SK-N-SH (cell line): ENCODE data around the gene TEAD1.

ENCODE experiments used
- EP300 ChIP-seq, 2 experiments: IDR thresholded peaks; 2 replicates each; pipeline versions ENCODE4 v1.4.0 to v1.6.1; 2012; ENCODE audit warnings: borderline replicate concordance in 1 of 2, low read depth in 1 of 2, low read length in 1 of 2
- EZH2phosphoT487 ChIP-seq: fragments of 200-600 bp; sonication (generic); IDR thresholded peaks from 2 replicates; pipeline ENCODE4 v1.6.1; 2017; ENCODE audit warnings: low read depth, mixed run types, mild to moderate bottlenecking, antibody characterized with exemption, moderate library complexity, borderline replicate concordance
- NRF1 ChIP-seq: IDR thresholded peaks from 2 replicates; pipeline ENCODE4 v1.6.1; 2012; ENCODE audit warnings: low read depth, mild to moderate bottlenecking, low read length
- POLR2AphosphoS5 ChIP-seq: IDR thresholded peaks from 2 replicates; pipeline ENCODE4 v1.6.1; 2012; ENCODE audit warnings: low read depth, low read length
- TAF1 ChIP-seq: IDR thresholded peaks from 2 replicates; pipeline ENCODE4 v1.6.1; 2012; ENCODE audit warnings: low read depth, mild to moderate bottlenecking, low read length, moderate library complexity, borderline replicate concordance
- TF ChIP-seq, protein P1 (sequence below): fragments of 200-600 bp; sonication (generic); IDR thresholded peaks from 2 replicates; pipeline ENCODE4 v1.6.1; 2017; ENCODE audit warnings: antibody characterized with exemption, mild to moderate bottlenecking, moderate library complexity
- TF ChIP-seq, protein P2 (sequence below): IDR thresholded peaks from 2 replicates; pipeline ENCODE4; 2012

DNA sequence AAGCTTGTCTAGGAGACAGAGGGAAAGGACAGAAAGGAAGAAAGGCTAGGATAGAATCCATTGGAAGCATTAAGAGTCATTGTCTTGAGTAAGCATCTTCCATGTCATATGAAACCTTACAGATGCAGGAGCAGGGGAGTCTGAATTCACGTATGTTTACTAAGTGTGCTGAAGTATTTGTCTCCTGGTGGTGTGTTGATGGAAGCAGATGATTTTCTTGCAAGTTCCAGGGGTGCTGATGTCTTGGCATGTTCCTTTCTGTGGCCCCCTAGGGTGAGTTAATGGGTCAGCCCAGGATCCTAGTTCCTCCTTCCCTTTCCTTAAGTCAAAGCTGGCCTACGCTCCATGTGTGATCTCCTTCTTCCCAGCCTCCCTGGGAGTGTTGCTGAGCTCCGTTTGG is 110.2 kb downstream of the TEAD1 start:
- TF ChIP-seq EP300 (IDR thresholded peaks at IDR 0.05; ENCODE audit: borderline replicate concordance in 1 of 2, low read depth in 1 of 2, low read length in 1 of 2), result no peak
- TF ChIP-seq EZH2phosphoT487, result no peak
- TF ChIP-seq NRF1, result no peak
- no peak for TF ChIP-seq TAF1
- TF ChIP-seq, protein P1, sequence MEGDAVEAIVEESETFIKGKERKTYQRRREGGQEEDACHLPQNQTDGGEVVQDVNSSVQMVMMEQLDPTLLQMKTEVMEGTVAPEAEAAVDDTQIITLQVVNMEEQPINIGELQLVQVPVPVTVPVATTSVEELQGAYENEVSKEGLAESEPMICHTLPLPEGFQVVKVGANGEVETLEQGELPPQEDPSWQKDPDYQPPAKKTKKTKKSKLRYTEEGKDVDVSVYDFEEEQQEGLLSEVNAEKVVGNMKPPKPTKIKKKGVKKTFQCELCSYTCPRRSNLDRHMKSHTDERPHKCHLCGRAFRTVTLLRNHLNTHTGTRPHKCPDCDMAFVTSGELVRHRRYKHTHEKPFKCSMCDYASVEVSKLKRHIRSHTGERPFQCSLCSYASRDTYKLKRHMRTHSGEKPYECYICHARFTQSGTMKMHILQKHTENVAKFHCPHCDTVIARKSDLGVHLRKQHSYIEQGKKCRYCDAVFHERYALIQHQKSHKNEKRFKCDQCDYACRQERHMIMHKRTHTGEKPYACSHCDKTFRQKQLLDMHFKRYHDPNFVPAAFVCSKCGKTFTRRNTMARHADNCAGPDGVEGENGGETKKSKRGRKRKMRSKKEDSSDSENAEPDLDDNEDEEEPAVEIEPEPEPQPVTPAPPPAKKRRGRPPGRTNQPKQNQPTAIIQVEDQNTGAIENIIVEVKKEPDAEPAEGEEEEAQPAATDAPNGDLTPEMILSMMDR, result no peak
- no peak for TF ChIP-seq POLR2AphosphoS5
- TF ChIP-seq, protein P2, sequence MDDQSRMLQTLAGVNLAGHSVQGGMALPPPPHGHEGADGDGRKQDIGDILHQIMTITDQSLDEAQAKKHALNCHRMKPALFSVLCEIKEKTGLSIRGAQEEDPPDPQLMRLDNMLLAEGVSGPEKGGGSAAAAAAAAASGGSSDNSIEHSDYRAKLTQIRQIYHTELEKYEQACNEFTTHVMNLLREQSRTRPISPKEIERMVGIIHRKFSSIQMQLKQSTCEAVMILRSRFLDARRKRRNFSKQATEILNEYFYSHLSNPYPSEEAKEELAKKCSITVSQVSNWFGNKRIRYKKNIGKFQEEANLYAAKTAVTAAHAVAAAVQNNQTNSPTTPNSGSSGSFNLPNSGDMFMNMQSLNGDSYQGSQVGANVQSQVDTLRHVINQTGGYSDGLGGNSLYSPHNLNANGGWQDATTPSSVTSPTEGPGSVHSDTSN, result no peak
